Measurements from ENCODE around the gene OR4A15. TPM values are rescaled to one million over a fixed set of nuclear protein-coding genes. Genes with fewer than 3 reads are reported as not detected.

OR4A15 gene
- total RNA-seq = not detected in 2 replicates
- long read RNA-seq = 0 reads

- Mint-ChIP-seq H3K27ac (ENCODE audit: unreplicated experiment) (no peak within 1 kb of the TSS), H3K9me3 (ENCODE audit: unreplicated experiment) (peaks cover 30% of the 10 kb centered on the region), H3K4me1 (ENCODE audit: unreplicated experiment) (no peaks in the 10 kb centered on the region), H3K27me3 (ENCODE audit: unreplicated experiment) (no peaks in the 10 kb centered on the region), H3K4me3 (ENCODE audit: unreplicated experiment) (no peak within 1 kb of the TSS), H3K36me3 (ENCODE audit: unreplicated experiment) (no peaks in the 10 kb centered on the region)
- no peak for TF ChIP-seq CTCF (IDR thresholded peaks at IDR 0.05)
- no peak for DNase-seq (ENCODE audit: extremely low spot score, unreplicated experiment)
Measured at GRCh38 chr11:55367674-55368073, at the start of gene OR4A15. OR4A15 (plus strand) TSS chr11:55367974; CDS start chr11:55367974, 0 bp downstream.

GRCh38 chr11:55324500-55324899 lies 43.3 kb upstream of the OR4A15 start:
- Mint-ChIP-seq H3K4me1 (ENCODE audit: unreplicated experiment) (no peaks in the 10 kb centered on the region), H3K27me3 (ENCODE audit: unreplicated experiment) (no peaks in the 10 kb centered on the region), H3K27ac (ENCODE audit: unreplicated experiment) (no peak overlapping the region), H3K9me3 (ENCODE audit: unreplicated experiment) (peaks cover 58% of the 10 kb centered on the region), H3K4me3 (ENCODE audit: unreplicated experiment) (no peak overlapping the region), H3K36me3 (ENCODE audit: unreplicated experiment) (no peaks in the 10 kb centered on the region)
- no peak for TF ChIP-seq CTCF (IDR thresholded peaks at IDR 0.05)
- DNase-seq (ENCODE audit: extremely low spot score, unreplicated experiment) = no peak

- no peak within 1 kb of the TSS for H3K4me3 Mint-ChIP-seq (ENCODE audit: unreplicated experiment)
- no peak within 1 kb of the TSS for H3K27ac Mint-ChIP-seq (ENCODE audit: unreplicated experiment)
- no peaks in the 10 kb centered on the region for H3K27me3 Mint-ChIP-seq (ENCODE audit: unreplicated experiment)
- no peaks in the 10 kb centered on the region for H3K36me3 Mint-ChIP-seq (ENCODE audit: unreplicated experiment)
- TF ChIP-seq CTCF (IDR thresholded peaks at IDR 0.05) = no peak
- no peaks in the 10 kb centered on the region for H3K4me1 Mint-ChIP-seq (ENCODE audit: unreplicated experiment)
- DNase-seq (ENCODE audit: extremely low spot score, unreplicated experiment) = no peak
- peaks cover 44% of the 10 kb centered on the region for H3K9me3 Mint-ChIP-seq (ENCODE audit: unreplicated experiment)
Measured at GRCh38 chr11:55342901-55343300, 24.9 kb upstream of the OR4A15 start, which contains the start of gene OR4A16. OR4A16 (plus strand) TSS chr11:55343201; CDS start chr11:55343201, 0 bp downstream.

- H3K36me3 Mint-ChIP-seq (ENCODE audit: unreplicated experiment) = no peaks in the 10 kb centered on the region
- no peak for DNase-seq (ENCODE audit: extremely low spot score, unreplicated experiment)
- H3K4me3 Mint-ChIP-seq (ENCODE audit: unreplicated experiment) = no peak overlapping the region
- H3K27ac Mint-ChIP-seq (ENCODE audit: unreplicated experiment) = no peak overlapping the region
- peaks cover 46% of the 10 kb centered on the region for H3K9me3 Mint-ChIP-seq (ENCODE audit: unreplicated experiment)
- H3K4me1 Mint-ChIP-seq (ENCODE audit: unreplicated experiment) = no peaks in the 10 kb centered on the region
- no peak for TF ChIP-seq CTCF (IDR thresholded peaks at IDR 0.05)
- H3K27me3 Mint-ChIP-seq (ENCODE audit: unreplicated experiment) = no peaks in the 10 kb centered on the region
Measured at GRCh38 chr11:55345306-55345705, 22.5 kb upstream of the OR4A15 start.

- peaks cover 50% of the 10 kb centered on the region for H3K9me3 Mint-ChIP-seq (ENCODE audit: unreplicated experiment)
- DNase-seq (ENCODE audit: extremely low spot score, unreplicated experiment) = no peak
- no peaks in the 10 kb centered on the region for H3K4me1 Mint-ChIP-seq (ENCODE audit: unreplicated experiment)
- H3K36me3 Mint-ChIP-seq (ENCODE audit: unreplicated experiment) = no peaks in the 10 kb centered on the region
- no peak overlapping the region for H3K27ac Mint-ChIP-seq (ENCODE audit: unreplicated experiment)
- H3K4me3 Mint-ChIP-seq (ENCODE audit: unreplicated experiment) = no peak overlapping the region
- H3K27me3 Mint-ChIP-seq (ENCODE audit: unreplicated experiment) = no peaks in the 10 kb centered on the region
- no peak for TF ChIP-seq CTCF (IDR thresholded peaks at IDR 0.05)
Measured at GRCh38 chr11:55349032-55349431, 18.7 kb upstream of the OR4A15 start.

All from osteocyte (in vitro differentiated cells).